Progenitor cell of endocrine pancreas (in vitro differentiated cells): ENCODE measurements around the gene SPOCK1. TPM values are rescaled to one million over a fixed set of nuclear protein-coding genes. Genes with fewer than 3 reads are reported as not detected.

Experiments used
- DNase-seq: peaks from one replicate; pipeline ENCODE4 v3.0.0; 2021; ENCODE audit warnings: low spot score; ENCODE audit not compliant: unreplicated experiment
- H3K27ac Mint-ChIP-seq: 2 replicates; pipeline ENCODE4 v1.8.0; 2021; ENCODE audit warnings: mild to moderate bottlenecking, moderate library complexity, mixed read lengths
- H3K27me3 Mint-ChIP-seq: 2 replicates; pipeline ENCODE4 v1.8.0; 2021; ENCODE audit warnings: mixed read lengths
- H3K36me3 Mint-ChIP-seq: 2 replicates; pipeline ENCODE4 v1.8.0; 2022; ENCODE audit warnings: mixed read lengths; ENCODE audit not compliant: insufficient read depth
- H3K4me1 Mint-ChIP-seq: 2 replicates; pipeline ENCODE4 v1.8.0; 2021; ENCODE audit warnings: low read depth, mixed read lengths
- H3K4me3 Mint-ChIP-seq: 2 replicates; pipeline ENCODE4 v1.8.0; 2021; ENCODE audit warnings: low read depth, mild to moderate bottlenecking, moderate library complexity, mixed read lengths
- H3K9me3 Mint-ChIP-seq: 2 replicates; pipeline ENCODE4 v1.8.0; 2021; ENCODE audit warnings: low read depth, mixed read lengths
- CTCF ChIP-seq: fragments of 200-600 bp; sonication (generic); IDR thresholded peaks from one replicate; pipeline ENCODE4 v1.5.0; 2021; ENCODE audit warnings: antibody characterized with exemption, mild to moderate bottlenecking; ENCODE audit not compliant: unreplicated experiment
- total RNA-seq: library from RNA; stranded (reverse); gene quantifications from 2 replicates; pipeline ENCODE4 v1.2.1, GENCODE V29; 2021

Gene SPOCK1
- total RNA-seq, 1 donor from 2014 or later, result 41.4 TPM

GRCh38 chr5:137407090-137407489, 92.0 kb downstream of the SPOCK1 start:
- no peaks in the 10 kb centered on the region for H3K9me3 Mint-ChIP-seq
- H3K4me3 Mint-ChIP-seq, result no peak overlapping the region
- no peaks in the 10 kb centered on the region for H3K36me3 Mint-ChIP-seq
- TF ChIP-seq CTCF, result no peak
- peaks cover 1% of the 10 kb centered on the region for H3K4me1 Mint-ChIP-seq
- H3K27ac Mint-ChIP-seq, result no peak overlapping the region
- no peak for DNase-seq
- no peaks in the 10 kb centered on the region for H3K27me3 Mint-ChIP-seq

- TF ChIP-seq CTCF, result no peak
- Mint-ChIP-seq H3K4me1 (peaks cover 1% of the 10 kb centered on the region), H3K4me3 (no peak overlapping the region), H3K27me3 (no peaks in the 10 kb centered on the region), H3K27ac (no peak overlapping the region), H3K9me3 (no peaks in the 10 kb centered on the region), H3K36me3 (no peaks in the 10 kb centered on the region)
- no peak for DNase-seq
These were observed 93.7 kb downstream of the SPOCK1 start for GRCh38 chr5:137405393-137405792.

GRCh38 chr5:137403869-137404268, 95.3 kb downstream of the SPOCK1 start:
- no peak overlapping the region for H3K27ac Mint-ChIP-seq
- DNase-seq, result no peak
- H3K27me3 Mint-ChIP-seq, result no peaks in the 10 kb centered on the region
- TF ChIP-seq CTCF, result no peak
- peaks cover 1% of the 10 kb centered on the region for H3K4me1 Mint-ChIP-seq
- H3K36me3 Mint-ChIP-seq, result no peaks in the 10 kb centered on the region
- H3K9me3 Mint-ChIP-seq, result no peaks in the 10 kb centered on the region
- no peak overlapping the region for H3K4me3 Mint-ChIP-seq

- Mint-ChIP-seq H3K36me3 (no peaks in the 10 kb centered on the region), H3K4me1 (peaks cover 1% of the 10 kb centered on the region), H3K9me3 (no peaks in the 10 kb centered on the region), H3K4me3 (no peak overlapping the region), H3K27ac (no peak overlapping the region), H3K27me3 (peaks cover 2% of the 10 kb centered on the region)
- TF ChIP-seq CTCF, result no peak
- no peak for DNase-seq
These were observed 96.5 kb downstream of the SPOCK1 start for GRCh38 chr5:137402436-137403187.

- Mint-ChIP-seq H3K27ac (no peak overlapping the region), H3K36me3 (no peaks in the 10 kb centered on the region), H3K4me3 (no peak overlapping the region), H3K9me3 (no peaks in the 10 kb centered on the region), H3K4me1 (peaks cover 1% of the 10 kb centered on the region), H3K27me3 (peaks cover 4% of the 10 kb centered on the region)
- DNase-seq, result no peak
- no peak for TF ChIP-seq CTCF
These were observed 97.2 kb downstream of the SPOCK1 start for GRCh38 chr5:137401946-137402345.
